GM18870 (cell line): ENCODE measurements around the gene CCM2L.

Source experiments
- ATAC-seq: cut with Tn5 transposase; IDR thresholded peaks from one replicate; pipeline ENCODE4 v1.9.1; 2021; ENCODE audit warnings: moderate library complexity; ENCODE audit not compliant: unreplicated experiment

The CCM2L gene

DNA sequence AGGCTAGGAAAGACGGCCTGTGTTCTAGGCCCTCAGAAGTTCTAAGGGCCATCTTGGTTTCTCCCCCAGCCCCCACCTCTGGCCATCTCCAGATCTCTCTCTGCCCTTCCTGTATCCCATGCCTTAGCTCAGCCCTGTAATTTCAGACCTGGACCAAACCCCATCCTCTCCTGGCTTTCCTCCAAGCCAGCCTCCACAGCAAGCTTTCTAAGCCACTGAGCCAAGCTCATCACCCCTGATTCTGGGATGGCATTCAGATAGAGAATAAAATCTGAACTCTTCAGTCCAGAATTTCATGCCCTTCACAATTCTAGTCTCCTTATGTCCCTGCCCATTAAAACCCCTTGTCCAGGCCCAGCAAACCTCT, 18.9 kb upstream of the CCM2L start:
- no peak for ATAC-seq

DNA sequence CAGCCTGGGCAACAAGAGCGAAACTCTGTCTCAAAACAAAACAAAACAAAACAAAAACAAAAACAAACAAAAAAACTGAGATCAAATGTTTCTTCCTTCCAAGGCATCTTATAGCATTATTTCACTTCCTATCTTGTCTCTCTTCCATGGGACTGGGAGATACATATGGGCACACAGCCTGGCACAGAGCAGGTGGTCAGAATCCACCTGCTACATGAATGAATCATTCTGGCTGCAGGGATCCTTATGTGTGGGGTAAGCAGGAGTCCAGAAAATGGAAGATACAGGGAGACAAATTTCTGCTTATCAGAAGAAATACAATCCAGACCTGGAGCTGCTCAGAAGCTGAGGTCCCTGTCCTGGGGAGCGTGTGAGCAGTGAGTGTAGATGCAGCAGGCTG, 18.2 kb upstream of the CCM2L start:
- no peak for ATAC-seq

DNA sequence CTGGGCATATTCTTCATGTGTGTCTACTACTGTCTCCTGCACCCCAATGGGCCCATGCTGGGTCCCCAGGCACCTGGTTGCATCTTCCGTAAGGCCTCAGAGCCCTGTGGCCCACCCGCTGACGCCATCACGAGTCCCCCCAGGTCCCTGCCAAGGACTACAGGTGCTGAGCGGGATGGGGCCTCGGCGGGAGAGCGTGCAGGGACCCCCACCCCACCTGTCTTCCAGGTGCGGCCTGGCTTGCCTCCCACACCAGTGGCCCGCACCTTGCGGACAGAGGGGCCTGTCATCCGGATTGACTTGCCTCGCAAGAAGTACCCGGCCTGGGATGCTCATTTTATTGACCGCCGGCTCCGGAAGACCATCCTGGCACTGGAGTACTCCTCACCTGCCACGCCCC, 13.2 kb upstream of the CCM2L start:
- ATAC-seq, result no peak

DNA sequence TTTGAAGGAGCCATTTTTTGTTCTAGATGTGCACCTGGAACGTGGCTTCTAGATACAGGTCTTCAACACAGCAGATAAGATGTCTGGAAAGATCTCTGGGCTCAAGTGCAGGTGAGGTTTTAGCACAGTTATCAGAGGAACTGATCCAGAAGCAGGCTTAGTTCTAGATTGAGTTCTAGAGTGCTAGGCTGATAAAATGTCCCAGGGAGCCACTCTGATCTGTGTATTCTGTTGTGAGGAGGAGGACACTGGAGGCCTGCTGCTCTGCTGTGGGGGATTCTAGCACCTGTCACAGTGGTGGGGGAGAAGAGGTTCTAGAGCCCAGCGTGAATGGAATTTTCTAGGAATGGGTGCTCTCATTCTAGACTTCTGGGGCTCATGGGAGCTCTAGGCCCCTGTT, 12.0 kb upstream of the CCM2L start:
- no peak for ATAC-seq

DNA sequence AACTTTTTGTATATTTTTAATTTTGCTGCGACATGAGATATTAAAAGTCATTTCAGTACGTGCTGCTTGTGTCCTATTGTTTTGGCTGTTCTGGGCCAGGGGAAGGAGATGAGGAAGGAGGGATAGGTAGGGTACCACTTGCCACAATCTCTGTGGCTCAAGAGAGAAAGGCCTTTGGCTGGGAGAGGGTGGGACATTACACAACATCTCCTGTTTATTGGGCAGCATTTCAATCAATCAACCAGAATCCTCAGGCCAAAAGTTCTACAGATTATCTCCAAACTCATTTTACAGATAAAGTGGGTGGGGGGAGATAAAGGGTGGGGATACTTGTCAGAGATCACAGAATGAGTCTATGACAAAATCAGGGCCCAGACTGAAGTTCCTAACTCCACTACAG, 6.9 kb upstream of the CCM2L start:
- no peak for ATAC-seq

DNA sequence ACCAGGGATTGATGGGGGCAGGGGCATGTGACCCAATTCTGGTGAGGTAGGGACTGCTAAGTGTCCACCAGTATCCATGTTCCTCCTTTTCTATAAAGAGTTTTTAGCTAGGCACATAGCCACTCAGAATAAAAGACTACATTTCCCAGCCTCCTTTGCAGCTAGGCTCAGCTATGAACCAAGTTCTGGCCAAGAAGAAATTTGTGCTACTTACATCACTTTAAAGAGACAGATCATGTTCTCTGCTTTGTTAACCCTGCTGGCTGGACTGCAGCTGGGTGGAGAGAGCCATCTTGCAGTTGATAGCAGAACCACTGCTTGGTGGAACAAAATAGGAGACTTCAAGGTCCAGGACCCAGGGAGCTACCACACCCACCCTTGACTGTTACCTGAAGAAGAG, 5.3 kb upstream of the CCM2L start:
- no peak for ATAC-seq

DNA sequence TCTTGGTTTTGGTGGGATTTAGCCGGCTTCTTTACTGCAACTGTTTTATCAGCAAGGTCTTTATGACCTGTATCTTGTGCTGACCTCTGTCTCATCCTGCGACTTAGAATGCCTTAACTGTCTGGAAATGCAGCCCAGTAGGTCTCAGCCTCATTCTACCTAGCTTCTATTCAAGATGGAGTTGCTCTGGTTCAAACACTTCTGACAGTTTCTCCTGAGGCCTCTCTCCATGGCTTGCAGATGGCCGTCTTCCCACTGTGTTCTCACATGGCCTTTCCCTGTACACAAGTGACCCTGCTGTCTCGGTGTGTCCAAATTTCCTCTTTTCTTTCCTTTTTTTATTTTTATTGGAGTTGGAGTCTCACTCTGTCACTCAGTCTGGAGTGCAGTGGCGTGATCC, 4.2 kb upstream of the CCM2L start:
- ATAC-seq, result no peak

DNA sequence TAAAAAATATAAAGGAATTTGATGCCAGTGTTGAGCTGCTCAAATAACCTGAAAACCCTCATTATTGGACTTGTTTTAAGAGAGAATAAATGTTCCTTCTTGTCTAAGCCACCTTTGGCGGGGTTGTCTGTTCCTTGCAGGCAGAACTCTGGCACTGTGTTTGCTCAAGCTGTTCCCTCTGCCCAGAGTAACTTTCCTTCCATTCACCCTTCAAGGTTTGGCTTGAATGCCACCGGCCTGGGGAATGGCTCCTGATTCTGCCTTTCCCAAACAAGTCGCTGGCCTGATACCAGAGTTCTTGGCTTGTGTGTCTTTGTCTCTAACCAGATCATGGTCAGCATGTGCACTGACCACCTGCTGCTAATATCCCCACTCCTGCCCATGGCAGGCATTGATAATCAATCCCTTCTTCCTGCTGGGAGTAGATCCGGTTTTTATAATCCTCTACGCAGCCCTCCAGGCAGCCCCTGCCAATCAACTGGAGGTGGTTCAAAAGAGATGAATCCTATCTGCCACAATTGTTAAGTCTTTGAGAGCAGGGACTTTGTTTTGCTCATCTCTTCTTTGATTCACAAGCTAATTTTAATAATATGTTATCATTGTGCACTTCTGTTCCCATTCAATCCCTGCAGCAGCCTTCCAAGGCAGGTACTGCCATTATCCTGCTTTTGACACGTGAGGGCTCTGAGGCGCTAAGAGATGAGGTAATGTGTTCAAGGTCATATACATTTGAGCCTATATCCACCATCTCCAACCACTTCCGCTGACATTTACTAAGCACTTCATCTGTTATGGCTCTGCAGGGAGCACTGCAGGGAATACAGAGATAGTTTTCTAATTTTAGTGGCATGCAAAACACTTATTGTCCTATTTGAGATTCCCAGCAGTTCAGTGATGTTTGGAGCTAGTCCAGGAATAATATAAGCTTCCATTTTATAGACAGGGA, 3.1 kb upstream of the CCM2L start:
- ATAC-seq, result no peak

DNA sequence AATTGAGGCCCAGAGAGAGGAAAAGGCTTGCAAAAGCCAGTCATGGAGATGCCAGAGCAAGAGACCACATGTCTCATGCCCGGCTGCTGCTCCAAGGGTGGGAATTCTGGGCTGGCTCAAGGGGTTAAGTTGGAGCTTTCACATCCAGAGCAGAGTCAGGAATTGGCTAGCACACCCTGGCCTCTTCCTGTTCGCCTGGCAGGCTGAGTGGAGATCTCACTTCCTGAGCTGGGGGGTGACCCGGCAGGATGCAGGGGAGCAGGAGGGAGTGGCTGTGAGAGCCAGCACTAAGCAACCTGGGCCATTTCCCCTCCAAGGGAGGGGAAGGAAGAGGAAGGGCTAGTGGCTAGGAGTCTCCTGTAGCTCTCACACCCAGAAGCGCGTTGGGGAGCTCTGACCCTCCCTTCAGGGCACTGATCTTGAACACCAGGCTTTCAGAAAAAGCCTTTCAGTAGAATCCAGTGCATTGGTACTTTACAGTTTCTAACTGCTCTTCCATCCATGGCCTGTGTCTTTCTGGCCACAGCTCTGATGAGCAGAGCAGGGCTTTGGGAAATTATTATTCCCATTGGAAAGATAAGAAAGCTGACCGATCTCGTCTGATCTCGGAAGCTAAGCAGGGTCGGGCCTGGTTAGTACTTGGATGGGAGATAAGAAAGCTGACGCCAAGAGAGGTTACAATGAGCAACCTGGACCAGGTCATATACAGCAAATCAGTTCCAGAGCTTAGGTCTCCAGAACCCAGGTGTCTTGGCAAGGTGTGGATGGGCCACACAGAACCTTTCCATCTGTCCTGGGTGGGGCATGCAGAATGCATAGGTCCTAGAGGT, 2.2 kb upstream of the CCM2L start:
- no peak for ATAC-seq

DNA sequence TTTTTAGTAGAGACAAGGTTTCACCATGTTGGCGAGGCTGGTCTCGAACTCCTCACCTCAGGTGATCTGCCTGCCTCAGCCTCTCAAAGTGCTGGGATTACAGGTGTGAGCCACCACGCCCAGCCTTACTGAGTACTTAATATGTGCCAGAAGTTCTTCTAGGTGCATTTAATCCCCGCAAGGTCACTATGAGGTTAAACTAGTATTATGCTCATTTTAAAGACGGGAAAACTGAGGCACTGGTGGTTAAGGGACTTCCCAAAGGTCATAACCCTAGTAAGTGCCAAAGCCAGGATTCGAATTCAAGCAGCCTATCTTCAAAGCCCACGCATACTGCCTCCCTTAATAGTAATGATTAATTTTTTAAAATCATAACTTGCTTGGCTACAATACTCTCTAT, 674 bp upstream of the CCM2L start:
- ATAC-seq, result no peak

DNA sequence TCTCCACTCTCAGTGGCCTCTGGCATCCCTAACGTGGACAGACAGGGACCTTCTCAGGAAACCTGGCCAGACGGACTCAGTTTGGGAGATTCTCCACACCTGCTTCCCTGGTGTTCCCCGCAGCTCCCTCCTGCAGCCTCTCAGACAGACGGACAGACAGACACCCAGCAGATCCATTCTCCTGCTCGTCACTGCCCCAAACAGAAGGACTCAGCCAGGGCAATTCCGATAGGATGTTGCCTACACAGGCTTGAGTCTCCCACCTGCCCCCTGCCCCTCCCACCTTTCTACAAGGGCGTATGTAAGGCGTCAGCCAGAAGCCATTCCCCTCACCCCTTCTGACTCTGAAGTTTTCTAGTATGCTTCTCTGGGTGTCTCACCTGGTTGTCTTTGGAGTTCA, 428 bp downstream of the CCM2L start:
- ATAC-seq, result no peak

DNA sequence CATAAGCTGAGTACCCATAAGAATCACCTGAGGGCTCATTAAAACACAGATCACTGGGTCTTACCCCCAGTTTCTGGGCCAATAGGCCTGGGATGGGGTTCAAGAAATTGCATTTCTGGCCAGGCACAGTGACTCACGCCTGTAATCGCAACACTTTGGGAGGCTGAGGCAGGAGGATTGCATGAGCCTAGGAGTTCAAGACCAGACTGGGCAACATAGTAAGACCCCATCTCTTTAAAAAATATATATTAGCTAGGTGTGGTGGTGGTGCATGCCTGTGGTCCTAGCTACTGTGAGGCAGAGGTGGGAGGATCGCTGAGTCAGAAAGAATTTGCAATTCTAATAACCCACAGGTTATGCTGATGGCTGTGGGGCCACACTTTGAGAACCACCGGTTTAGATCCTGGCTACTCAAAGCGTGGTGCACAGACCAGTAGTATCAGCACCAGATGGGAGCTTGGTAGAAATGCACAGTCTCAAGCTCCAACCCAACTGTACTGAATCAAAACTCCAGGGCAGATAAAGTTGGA, 2.0 kb downstream of the CCM2L start:
- no peak for ATAC-seq

DNA sequence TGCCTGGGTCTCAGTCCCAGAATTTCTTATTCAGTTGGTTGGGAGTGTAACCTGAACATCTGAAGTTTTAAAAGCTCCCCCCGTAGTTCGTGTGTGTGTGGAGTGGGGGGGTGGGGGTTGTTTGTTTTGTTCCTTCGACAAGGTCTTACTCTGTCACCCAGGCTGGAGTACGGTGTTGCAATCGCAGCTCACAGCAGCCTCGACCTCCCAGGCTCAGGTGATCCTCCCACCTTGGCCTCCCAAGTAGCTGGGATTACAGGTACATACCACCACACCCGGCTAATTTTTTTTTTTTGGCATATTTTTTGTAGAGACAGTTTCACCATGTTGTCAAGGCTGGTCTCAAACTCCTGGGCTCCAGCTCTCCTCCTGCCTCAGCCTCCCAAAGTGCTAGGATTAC, 3.1 kb downstream of the CCM2L start:
- ATAC-seq, result no peak

DNA sequence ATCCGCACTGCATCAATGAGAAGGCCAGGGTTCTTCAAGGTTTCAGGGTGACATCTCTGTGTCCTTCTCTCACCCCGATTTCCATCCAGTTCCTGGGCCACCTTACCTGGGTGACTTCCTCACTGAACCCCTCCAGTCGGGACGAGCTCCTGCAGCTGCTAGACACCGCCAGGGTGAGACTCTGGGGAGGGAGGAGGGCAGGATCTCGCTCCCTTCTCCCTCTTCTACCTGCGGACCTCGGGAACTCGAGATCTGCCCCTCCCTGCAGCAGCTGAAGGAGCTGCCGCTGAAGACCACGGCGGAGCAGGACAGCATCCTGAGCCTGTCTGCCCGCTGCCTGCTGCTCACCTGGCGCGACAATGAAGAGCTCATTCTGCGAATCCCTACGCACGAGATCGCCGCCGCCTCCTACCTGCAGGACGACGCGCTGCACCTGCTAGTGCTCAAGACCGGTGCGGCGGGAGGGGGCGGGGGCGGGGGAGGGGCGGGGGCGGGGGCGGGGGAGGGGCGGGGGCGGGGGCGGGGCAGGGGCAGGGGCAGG, 7.5 kb downstream of the CCM2L start:
- no peak for ATAC-seq

DNA sequence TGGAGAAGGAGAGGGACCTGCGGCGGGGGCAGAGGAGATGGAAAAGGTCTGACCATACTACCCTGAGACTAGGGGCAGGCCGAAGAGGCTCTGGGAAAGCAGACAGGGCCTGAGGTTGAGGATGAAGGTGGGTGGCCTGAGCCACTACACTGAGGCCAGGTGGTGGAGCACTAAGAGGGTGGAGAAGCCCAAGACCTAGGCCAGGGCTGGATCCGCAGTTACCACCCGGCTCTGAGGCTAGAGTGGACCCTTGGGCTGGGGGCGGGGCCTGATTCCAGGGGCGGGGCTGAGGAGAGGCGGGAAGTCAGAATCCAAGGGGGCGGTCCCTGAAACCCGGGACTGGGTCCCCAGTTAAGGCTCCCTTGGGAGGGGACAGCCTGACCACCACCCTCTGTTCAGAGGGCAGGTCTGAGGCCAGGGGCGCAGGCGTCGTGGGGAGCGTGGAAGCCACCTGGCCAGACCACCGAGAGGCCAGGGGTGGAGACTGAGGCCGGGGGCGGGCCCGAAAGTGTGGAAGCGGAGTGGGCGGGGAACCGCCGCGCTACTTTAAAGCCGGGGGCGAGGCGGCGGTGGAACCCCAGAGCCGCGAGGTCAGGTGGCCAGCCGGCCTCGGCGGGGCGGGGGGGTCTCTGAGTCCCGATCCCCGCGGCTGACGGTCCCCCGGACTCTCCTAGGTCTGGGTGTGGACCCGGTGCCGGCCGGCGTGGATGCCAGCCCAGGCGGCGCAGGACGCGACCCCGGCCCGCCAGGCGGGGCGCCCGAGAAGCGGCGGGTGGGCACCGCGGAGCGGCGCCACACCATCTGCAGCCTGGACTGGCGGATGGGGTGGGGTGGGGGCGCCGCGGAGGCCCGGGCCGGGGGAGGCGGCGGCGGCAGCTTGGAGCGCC, 8.3 kb downstream of the CCM2L start:
- ATAC-seq, result no peak

DNA sequence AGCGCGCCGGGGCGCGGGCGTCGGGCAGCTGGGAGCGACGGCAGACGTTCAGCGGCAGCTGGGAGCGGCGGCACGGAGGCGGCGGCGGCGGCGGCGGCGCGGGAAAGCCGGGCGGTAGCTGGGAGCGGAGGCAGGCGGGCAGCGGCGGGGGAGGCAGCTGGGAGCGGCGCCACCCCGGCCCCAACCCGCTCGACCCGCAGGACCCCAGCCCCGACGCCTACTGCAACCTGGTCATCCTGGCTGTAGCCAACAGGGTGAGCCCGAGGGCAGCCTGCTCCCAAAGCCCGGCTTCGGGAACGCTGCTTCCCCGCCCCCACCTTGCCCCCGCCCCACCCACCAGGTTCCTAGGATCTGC, 8.9 kb downstream of the CCM2L start:
- no peak for ATAC-seq

DNA sequence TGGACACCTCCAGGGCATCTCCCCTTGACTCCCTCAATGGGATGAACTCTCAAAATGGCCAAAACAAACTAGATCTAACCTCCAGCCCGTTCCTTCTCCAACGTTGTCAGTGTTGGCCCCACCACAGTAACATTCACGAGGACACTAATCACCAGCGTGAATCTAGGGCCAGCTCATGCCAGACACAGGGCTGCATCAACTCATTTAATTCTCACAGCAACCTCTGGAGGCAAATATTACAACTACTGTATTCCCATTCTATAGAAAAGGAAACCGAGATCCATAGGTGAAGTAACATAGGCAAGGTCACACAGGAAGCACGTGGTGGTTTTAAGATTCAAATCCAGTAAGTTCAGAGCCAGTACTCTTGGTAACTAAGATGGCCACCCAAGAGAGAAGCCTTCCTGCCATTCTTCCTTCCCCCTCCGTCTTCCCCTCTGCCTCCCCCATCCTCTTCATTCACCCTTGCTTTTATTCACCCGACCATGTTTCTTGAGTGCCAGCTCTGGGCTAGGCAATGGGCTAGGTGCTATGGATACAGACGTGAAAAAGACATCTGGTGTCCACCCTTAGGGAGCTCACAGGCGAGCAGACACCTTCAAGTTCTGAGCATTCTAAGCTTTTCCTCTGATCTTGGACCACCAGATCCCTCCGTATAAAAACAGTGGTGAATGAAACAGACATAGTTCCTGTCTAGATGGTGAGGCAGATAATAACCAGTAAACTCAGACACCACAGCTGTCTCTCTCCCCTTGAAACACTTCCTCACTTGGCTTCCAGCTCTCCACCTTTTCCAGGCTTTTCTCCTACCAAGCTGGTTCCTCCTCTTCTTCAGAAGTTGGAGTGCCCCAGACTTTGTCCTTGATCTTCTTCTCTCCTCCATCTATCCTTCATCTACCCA, 9.6 kb downstream of the CCM2L start:
- no peak for ATAC-seq

DNA sequence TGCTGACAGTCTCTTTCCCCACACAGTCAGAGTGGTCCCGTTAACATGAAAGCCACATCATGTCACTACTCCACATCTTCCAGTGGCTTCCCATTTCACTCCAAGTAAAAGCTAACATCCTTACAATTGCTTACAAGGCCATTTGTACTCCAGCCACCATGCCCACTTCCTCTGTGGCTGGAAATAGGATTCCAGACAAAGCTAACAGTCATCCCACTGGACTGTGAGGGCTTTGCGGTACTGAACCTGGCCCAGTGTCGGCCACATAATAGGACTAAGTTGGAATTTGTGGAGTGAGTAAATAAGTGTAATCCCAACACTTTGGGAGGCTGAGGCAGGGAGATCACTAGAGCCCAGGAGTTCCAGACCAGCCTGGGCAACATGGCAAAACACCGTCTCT, 10.9 kb downstream of the CCM2L start:
- no peak for ATAC-seq

DNA sequence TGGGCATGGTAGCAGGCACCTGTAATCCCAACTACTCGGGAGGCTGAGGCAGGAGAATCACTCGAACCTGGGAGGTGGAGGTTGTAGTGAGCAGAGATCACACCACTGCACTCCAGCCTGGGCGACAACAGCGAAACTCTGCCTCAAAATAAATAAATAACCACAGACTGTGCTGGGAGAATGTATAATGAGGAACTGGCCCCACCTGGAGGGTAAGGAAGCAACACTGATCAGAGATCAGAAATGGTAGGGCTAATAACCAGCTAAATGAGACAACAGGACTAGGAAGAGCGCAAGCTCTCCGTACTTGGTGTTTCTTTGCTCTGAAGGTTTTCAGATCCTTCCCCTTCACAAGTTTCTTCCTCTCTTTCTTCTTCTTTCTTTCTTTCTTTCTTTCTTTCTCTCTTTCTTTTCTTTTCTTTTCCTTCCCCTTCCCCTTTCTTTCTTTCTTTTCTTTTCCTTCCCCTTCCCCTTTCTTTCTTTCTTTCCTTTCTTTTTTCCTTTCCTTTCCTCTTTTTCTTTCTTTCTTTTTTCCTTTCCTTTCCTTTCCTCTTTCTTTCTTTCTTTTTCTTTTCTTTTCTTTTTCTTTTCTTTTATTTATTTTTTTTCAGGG, 14.6 kb downstream of the CCM2L start:
- ATAC-seq, result no peak
